Astrocyte of the spinal cord (primary cell): ENCODE results near the gene IQCF2.

Source experiments
- DNase-seq: peaks from one replicate; pipeline ENCODE4 v3.0.0; 2011; ENCODE audit warnings: low read depth, low spot score
- H3K4me3 ChIP-seq: 2 replicates; pipeline ENCODE4 v1.5.1; 2011; ENCODE audit warnings: low read depth, mild to moderate bottlenecking, low read length, moderate library complexity
- CTCF ChIP-seq: IDR thresholded peaks from 2 replicates; pipeline ENCODE4 v1.5.1; 2012; ENCODE audit warnings: low read depth, mild to moderate bottlenecking, low read length, inconsistent platforms
- in situ Hi-C: cut with HindIII; loops from 2 replicates; pipeline ENCODE4 v1.10.0; 2017; ENCODE audit warnings: low sequenced_read_pairs

Gene IQCF2

DNA sequence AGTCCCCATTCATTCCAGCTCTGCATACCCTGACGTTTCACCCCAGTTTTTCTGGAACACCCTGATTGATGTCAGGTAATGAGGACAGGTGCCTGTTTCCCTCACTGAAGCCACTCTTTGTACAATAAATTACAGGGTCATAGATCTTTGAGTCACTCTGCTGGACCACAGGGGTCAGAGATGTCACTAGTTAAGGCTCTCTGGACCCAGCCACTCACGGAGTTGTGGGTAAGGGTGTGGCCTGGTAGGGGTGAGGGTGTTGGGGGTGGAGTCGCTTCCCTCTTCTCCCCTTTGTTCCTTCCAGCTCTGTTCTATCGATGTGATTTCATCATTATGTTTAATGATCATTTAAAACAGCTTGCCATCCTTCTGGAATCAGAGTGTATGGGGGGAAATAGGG lies 13.5 kb downstream of the IQCF2 start:
- no peak for TF ChIP-seq CTCF
- in situ Hi-C loops: no loop called here
- H3K4me3 ChIP-seq: no peak overlapping the region
- no peak for DNase-seq

DNA sequence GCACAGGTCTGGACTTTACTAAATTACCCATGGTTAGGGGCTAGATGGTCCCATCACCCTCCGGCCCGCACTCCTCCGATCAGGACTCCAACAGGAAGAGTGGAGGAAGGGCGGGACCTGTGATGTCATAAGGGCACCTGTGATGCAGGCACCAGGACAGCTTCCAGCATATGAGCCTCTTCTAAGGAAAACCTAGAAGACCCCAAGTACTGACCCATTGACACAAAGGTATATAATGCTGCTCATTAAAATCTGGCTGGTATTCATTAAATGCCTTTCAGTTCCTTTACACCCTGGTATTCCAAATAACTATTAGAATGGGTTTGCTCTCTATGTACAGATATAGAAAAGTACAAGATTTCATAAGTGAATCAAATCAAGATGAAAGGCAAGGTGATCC lies 14.1 kb downstream of the IQCF2 start, which contains the start of gene IQCF5:
Gene IQCF5 (minus strand): TSS at position 101 of the 400 bp plus-strand sequence. CDS start 70 bp downstream, at position 31.
- no peak for TF ChIP-seq CTCF
- H3K4me3 ChIP-seq: no peak within 1 kb of the TSS
- no peak for DNase-seq
- in situ Hi-C loops: no loop called here

DNA sequence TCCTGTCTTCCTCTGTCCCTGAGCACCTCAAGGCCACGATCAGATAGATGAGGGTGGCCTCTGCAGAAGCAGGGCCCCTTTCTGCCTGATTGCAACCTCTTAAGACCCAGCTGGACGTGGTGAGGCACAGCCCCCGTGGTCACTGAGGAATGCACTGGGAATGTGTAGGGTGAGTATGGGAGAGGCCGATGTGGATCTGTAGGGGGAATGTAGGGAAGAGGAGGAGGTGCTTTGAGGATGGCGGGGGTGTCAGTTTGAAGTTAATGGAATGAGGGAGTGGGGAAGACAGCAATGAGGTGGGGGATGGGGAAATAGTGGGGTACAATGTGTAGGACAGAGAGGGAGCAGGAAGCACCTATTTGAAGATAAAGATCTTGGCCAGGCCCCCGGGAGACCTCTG lies 14.8 kb downstream of the IQCF2 start:
- in situ Hi-C loops: no loop called here
- no peak for DNase-seq
- TF ChIP-seq CTCF: no peak
- H3K4me3 ChIP-seq: no peak overlapping the region

GRCh38 chr3:51879937-51880336 lies 18.5 kb downstream of the IQCF2 start:
- DNase-seq: no peak
- TF ChIP-seq CTCF: no peak
- no peak overlapping the region for H3K4me3 ChIP-seq
- in situ Hi-C loops: no loop called here

- in situ Hi-C loops: no loop called here
- no peak overlapping the region for H3K4me3 ChIP-seq
- no peak for DNase-seq
- TF ChIP-seq CTCF: no peak
Observed at GRCh38 chr3:51886447-51886846, 25.0 kb downstream of the IQCF2 start.

- in situ Hi-C loops: no loop called here
- TF ChIP-seq CTCF: no peak
- DNase-seq: no peak
- no peak overlapping the region for H3K4me3 ChIP-seq
Observed at GRCh38 chr3:51887620-51888019, 26.2 kb downstream of the IQCF2 start.
